HFFc6 (cell line): Measurements from ENCODE around the gene TNFRSF6B. TPM values are rescaled to one million over a fixed set of nuclear protein-coding genes. Genes with fewer than 3 reads are reported as not detected.
A peak's percentile ranks its signal among the peaks of the same experiment; 100 is the strongest.

Source experiments
- DNase-seq: peaks from one replicate; pipeline ENCODE4 v3.0.0-alpha.2; 2018
- H3K27ac Mint-ChIP-seq: 2 replicates; pipeline ENCODE4 v1.8.0; 2020; ENCODE audit warnings: mild to moderate bottlenecking, mixed read lengths
- H3K27me3 Mint-ChIP-seq: 2 replicates; pipeline ENCODE4 v1.8.0; 2021; ENCODE audit warnings: mild to moderate bottlenecking, moderate library complexity, mixed read lengths; ENCODE audit not compliant: insufficient read depth
- H3K36me3 Mint-ChIP-seq: 2 replicates; pipeline ENCODE4 v1.8.0; 2021; ENCODE audit warnings: low read depth, mixed read lengths
- H3K4me1 Mint-ChIP-seq: 2 replicates; pipeline ENCODE4 v1.8.0; 2020; ENCODE audit warnings: low read depth, mixed read lengths
- H3K4me3 Mint-ChIP-seq: 2 replicates; pipeline ENCODE4 v1.8.0; 2020; ENCODE audit warnings: mild to moderate bottlenecking, moderate library complexity, mixed read lengths
- H3K9me3 Mint-ChIP-seq: 2 replicates; pipeline ENCODE4 v1.8.0; 2020; ENCODE audit warnings: mild to moderate bottlenecking, mixed read lengths
- total RNA-seq, 6 experiments: library from RNA; stranded (reverse); fragmentation: NEBNext Ultra II Directional; extraction: Animal tissue kit (Norgen Biotek cat#: 25700); gene quantifications; 2 replicates in 1 of 6; 3 replicates in 5 of 6; pipeline ENCODE4 v1.2.3, GENCODE V29; 2021
- TF ChIP-seq, protein P1 (sequence below): fragments of 200-600 bp; sonication (generic); IDR thresholded peaks from 2 replicates; pipeline ENCODE4 v1.5.0; 2021; ENCODE audit warnings: antibody characterized with exemption, mild to moderate bottlenecking

Gene TNFRSF6B
- total RNA-seq, 6 experiments from 2014 or later: 0.33 to 1.8 (median 1.1) TPM

DNA sequence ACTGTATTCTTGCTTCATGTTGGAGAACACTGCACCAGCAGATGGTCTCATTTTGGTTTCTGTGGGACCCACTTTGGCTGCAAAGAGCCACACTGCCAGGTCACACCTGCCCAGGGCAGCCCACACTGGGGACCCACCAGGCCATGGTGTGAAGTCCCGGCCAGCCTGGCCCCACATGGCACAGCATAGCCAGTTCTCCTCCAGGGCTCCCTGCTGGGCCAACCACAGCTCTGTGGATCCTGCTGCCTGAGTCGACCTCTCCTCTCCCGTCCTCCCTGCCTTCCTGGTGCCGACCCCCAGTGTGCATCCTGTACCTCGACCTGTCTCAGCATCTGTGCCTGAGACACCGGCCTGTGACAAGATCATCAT is 8.3 kb downstream of the TNFRSF6B start:
- Mint-ChIP-seq H3K4me1 (peaks cover 27% of the 10 kb centered on the region), H3K9me3 (no peaks in the 10 kb centered on the region), H3K36me3 (peaks cover 21% of the 10 kb centered on the region), H3K27me3 (peaks cover 7% of the 10 kb centered on the region), H3K27ac (0 out of 2 replicates have a peak overlapping the region, but pooled peaks have one; percentile 5), H3K4me3 (no peak overlapping the region)
- TF ChIP-seq, protein P1, sequence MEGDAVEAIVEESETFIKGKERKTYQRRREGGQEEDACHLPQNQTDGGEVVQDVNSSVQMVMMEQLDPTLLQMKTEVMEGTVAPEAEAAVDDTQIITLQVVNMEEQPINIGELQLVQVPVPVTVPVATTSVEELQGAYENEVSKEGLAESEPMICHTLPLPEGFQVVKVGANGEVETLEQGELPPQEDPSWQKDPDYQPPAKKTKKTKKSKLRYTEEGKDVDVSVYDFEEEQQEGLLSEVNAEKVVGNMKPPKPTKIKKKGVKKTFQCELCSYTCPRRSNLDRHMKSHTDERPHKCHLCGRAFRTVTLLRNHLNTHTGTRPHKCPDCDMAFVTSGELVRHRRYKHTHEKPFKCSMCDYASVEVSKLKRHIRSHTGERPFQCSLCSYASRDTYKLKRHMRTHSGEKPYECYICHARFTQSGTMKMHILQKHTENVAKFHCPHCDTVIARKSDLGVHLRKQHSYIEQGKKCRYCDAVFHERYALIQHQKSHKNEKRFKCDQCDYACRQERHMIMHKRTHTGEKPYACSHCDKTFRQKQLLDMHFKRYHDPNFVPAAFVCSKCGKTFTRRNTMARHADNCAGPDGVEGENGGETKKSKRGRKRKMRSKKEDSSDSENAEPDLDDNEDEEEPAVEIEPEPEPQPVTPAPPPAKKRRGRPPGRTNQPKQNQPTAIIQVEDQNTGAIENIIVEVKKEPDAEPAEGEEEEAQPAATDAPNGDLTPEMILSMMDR: no peak
- no peak for DNase-seq

DNA sequence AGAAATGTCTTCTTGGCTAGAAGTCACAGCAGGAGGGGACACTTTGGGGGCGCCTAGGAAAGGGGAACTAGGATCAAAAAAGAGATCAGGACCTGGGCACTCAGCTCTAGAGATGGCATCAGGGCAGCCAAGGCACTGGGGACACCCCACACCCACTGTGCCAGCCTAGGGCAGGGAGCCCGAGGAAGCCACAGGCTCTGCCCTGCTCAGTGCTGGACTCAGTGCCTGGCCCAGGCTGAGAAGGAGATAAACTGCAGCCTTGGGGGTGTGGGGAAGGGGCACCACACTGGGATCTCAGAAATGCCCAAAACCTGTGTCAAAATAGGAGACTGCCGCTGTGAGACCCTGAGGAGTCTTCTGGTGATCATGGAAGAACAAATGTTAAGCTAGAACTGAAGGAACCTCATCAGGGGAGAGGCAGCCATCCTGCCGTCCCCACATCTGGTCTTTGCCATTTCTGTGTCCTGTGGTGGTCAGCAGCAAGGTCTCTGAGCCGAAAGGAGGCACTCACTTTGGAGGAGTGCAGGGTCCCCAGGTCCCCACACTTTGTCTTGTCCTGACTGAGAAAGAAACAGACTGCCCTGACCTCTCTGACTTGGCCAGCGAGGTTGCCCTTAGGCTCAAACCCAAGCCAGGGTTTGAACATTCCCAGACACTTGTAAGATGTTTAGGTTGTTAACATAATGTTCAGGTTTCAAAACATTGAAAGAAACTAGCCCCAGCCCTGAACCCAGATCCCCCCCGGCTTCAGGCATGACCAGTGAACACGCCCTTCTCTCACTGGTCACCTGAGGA is 9.0 kb downstream of the TNFRSF6B start:
- H3K27ac Mint-ChIP-seq: 0 out of 2 replicates have a peak overlapping the region, but pooled peaks have one; percentile 9
- peaks cover 29% of the 10 kb centered on the region for H3K4me1 Mint-ChIP-seq
- DNase-seq: no peak
- H3K36me3 Mint-ChIP-seq: peaks cover 24% of the 10 kb centered on the region
- no peaks in the 10 kb centered on the region for H3K9me3 Mint-ChIP-seq
- H3K4me3 Mint-ChIP-seq: no peak overlapping the region
- peaks cover 3% of the 10 kb centered on the region for H3K27me3 Mint-ChIP-seq
- TF ChIP-seq, protein P1: no peak

DNA sequence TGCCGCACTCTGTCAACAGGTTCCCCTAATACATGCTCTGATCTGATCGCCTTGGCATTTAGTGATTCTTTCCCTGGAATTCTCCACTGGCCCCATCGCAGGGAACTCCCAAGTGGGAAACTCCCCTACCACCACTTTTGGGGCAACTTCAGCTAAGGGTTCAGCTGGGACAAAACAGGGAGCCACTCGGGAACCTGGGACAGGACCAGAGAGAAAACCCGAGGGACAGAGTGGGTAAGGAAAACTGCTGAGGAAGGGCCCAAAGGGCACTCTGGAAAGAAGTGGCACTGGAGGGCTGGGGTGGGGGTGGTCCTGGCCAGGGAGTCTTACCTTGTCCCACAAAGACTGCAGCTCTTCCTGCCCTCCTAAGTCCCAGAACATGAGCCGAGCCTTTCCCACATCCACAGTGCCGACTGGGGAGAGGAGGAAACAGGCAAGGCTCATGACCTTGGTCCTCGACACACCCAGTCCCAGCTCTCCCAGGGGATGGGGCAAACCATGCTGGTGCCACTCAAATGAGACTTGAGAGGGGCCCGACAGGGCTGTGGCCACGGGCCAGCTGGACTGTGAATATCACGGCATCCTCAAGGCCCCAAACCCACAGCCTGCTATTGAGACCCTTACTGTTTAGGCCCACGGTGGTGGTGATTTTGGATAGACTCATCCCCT is 9.7 kb downstream of the TNFRSF6B start:
- peak overlapping the region; percentile 94 for H3K4me3 Mint-ChIP-seq
- TF ChIP-seq, protein P1: no peak
- H3K27ac Mint-ChIP-seq: peak overlapping the region; percentile 79
- H3K4me1 Mint-ChIP-seq: peaks cover 33% of the 10 kb centered on the region
- peaks cover 31% of the 10 kb centered on the region for H3K36me3 Mint-ChIP-seq
- H3K9me3 Mint-ChIP-seq: no peaks in the 10 kb centered on the region
- no peak for DNase-seq
- H3K27me3 Mint-ChIP-seq: peaks cover 2% of the 10 kb centered on the region; the same call in 1 of the 2 replicates

DNA sequence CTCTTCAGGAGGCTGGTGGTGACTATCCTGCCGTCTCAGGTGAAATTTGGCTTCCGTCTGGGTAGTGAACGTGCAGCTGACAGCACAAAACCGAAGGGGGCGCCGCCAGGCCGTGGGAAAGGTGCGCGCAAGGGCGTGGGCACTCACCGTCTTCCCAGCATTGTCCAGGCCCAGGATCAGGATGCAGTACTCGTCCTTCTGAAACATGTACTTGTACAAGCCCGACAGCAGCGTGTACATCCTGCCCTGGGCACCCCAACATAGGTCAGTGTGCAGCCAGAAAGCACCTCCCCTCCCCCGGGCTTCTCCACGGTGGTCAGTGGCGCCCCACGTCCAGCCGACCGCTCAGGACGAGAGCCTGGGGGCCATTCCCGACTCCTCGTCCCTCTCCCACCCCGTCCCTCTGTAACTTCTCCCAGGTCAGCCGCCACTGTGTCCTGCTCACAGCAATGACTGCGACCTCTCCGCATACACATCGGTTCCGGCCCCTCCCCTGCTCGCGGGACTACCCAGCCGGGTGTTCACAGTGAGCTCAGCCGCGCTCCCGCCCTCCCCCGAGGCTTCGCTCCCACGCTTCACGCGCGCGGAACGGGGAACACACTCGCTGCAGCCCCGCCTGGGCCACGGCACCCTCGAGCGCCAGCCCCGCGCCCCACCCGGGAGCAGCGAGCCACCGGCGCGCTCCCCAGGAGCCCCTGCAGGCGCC is 10.6 kb downstream of the TNFRSF6B start:
- H3K27me3 Mint-ChIP-seq: peaks cover 2% of the 10 kb centered on the region; the same call in 1 of the 2 replicates
- peak overlapping the region; percentile 94 for H3K4me3 Mint-ChIP-seq
- DNase-seq: peak; percentile 22
- peaks cover 33% of the 10 kb centered on the region for H3K4me1 Mint-ChIP-seq
- peaks cover 37% of the 10 kb centered on the region for H3K36me3 Mint-ChIP-seq
- TF ChIP-seq, protein P1: peak; percentile 52
- H3K9me3 Mint-ChIP-seq: 0 out of 2 replicates have a peak, but pooled peaks cover under 1% of the 10 kb centered on the region
- peak overlapping the region; percentile 79 for H3K27ac Mint-ChIP-seq

DNA sequence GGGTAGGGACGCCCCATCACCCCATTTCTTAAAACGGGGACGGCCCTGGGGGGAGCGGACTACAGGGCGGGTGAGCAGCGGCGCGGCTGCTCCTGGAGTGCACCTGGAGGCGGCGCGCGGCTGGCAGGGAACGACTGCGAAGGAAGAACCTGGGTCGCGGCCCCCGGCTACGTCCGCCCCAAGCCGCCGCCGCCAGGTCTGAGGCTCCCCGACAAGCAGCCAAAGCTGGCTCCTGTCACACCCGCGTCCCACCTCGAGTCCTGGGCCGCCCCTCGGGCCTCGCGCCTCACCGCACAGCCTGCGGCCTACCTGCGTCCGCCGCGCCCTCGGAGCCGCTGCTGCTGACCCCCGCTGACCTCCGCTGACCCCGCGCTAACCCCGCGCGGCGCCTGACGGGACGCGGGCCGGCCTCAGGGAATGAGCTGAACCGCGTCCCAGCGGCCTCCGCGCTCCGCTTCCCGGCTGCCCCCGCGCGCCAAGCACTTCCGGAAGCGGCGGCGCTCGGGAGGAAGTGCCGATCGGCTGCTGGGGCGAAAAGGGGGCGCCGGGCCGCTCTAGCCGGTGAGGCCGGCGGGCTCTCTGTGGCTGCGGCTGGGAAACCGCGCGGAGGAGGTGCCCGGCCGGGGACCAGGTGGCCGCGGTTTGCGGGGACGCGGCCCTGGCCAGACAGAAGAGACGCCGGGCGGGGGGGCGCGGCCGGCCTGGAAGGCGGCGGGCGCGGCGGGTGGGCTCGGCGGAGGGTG is 11.3 kb downstream of the TNFRSF6B start, which contains the start of the genes ARFRP1 and ZGPAT:
TSS of gene ARFRP1 (minus strand) at position 419 of the 743 bp plus-strand sequence. CDS start 885 bp downstream, outside the sequence.
TSS of gene ZGPAT (plus strand) at position 482 of the 743 bp plus-strand sequence. CDS start 542 bp downstream, outside the sequence.
- peak within 1 kb of the TSS; percentile 79 for H3K27ac Mint-ChIP-seq
- peaks cover 2% of the 10 kb centered on the region; the same call in 1 of the 2 replicates for H3K27me3 Mint-ChIP-seq
- H3K36me3 Mint-ChIP-seq: peaks cover 44% of the 10 kb centered on the region
- peak; percentile 58 for DNase-seq
- peak within 1 kb of the TSS; percentile 94 for H3K4me3 Mint-ChIP-seq
- peaks cover 6% of the 10 kb centered on the region for H3K9me3 Mint-ChIP-seq
- peaks cover 33% of the 10 kb centered on the region for H3K4me1 Mint-ChIP-seq
- TF ChIP-seq, protein P1: no peak
